Mucosa of descending colon (tissue), 3 donors: ENCODE data around the gene MACF1. TPM values are rescaled to one million over a fixed set of nuclear protein-coding genes. Genes with fewer than 3 reads are reported as not detected.

Source experiments
- ATAC-seq: fragments of 200-7000 bp; cut with Tn5 transposase; one replicate; pipeline ENCODE4 v1.9.1; 2020; ENCODE audit warnings: mild to moderate bottlenecking, moderate library complexity
- DNase-seq, 3 donors: peaks; one replicate each; pipeline ENCODE4 v3.0.0-alpha.2; 2020
- H3K36me3 ChIP-seq: fragments of 200-600 bp; one replicate; pipeline ENCODE4 v1.8.0; 2021; ENCODE audit warnings: low read depth, mild to moderate bottlenecking
- H3K4me1 ChIP-seq: fragments of 200-600 bp; one replicate; pipeline ENCODE4 v1.8.0; 2021; ENCODE audit warnings: low read depth, mild to moderate bottlenecking
- H3K4me3 ChIP-seq: fragments of 200-600 bp; one replicate; pipeline ENCODE4 v1.8.0; 2021; ENCODE audit warnings: mild to moderate bottlenecking
- H3K9me3 ChIP-seq: fragments of 200-600 bp; one replicate; pipeline ENCODE4 v1.8.0; 2021; ENCODE audit warnings: mild to moderate bottlenecking
- intact Hi-C, 2 donors: fragments of 100-400 bp; cut with DNase I in 1 of 2; cut with micrococcal nuclease in 1 of 2; formaldehyde crosslinking; loops; one replicate each; pipeline versions ENCODE4 v1.11.0 to v1.11.1; 2022; cut with DNase I, micrococcal nuclease
- total RNA-seq, 3 donors: library from RNA; stranded (reverse); fragmentation: NEBNext Ultra II Directional in 2 of 3; extraction: Animal tissue kit (Norgen Biotek cat#: 25700) in 2 of 3; gene quantifications; one replicate each; pipeline versions ENCODE4 v1.2.1 to v1.2.4, GENCODE V29; 2021 to 2023
- TF ChIP-seq, protein P1 (sequence below): fragments of 200-600 bp; IDR thresholded peaks from one replicate; pipeline ENCODE4 v1.8.0; 2022; ENCODE audit warnings: antibody characterized with exemption, mild to moderate bottlenecking
- donor health status: DM: no; HTN: no; CAD: no; lungs with moderate emphysema.
- donor health status: DM: no; HTN: no; CAD: no.
- donor health status: DM: no; HTN: yes; CAD: no.

MACF1 gene
- total RNA-seq, 3 donors from 2014 or later, result 146 to 362 (median 156) TPM

DNA sequence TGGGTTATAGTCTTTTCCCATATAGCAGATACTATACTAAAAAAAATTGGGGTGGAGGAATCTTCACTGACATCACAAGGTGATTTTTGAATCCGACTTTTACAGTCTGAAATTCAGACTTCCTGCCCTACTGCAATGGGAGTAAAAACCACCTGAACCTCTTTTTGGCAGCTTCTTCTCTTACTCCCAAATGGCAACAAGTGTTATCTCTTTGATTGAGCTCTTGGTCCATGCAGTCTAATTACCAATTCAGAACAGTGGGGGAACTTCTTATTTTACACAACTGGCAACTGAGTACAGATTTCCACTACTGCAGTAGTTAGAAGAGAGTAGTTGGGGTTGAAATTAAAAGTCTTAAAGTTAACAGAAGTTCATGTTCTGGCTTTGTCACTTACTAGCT lies 62.3 kb downstream of the MACF1 start:
- Histone ChIP-seq H3K4me3 (no peak overlapping the region), H3K36me3 (no peaks in the 10 kb centered on the region), H3K4me1 (peaks cover 7% of the 10 kb centered on the region), H3K9me3 (no peaks in the 10 kb centered on the region)
- intact Hi-C loops, result loop anchor here in 1 of 2 donors (10.0 kb wide), 1 partner anchor 162 kb away; no protein-coding TSS in a partner anchor
- TF ChIP-seq, protein P1, sequence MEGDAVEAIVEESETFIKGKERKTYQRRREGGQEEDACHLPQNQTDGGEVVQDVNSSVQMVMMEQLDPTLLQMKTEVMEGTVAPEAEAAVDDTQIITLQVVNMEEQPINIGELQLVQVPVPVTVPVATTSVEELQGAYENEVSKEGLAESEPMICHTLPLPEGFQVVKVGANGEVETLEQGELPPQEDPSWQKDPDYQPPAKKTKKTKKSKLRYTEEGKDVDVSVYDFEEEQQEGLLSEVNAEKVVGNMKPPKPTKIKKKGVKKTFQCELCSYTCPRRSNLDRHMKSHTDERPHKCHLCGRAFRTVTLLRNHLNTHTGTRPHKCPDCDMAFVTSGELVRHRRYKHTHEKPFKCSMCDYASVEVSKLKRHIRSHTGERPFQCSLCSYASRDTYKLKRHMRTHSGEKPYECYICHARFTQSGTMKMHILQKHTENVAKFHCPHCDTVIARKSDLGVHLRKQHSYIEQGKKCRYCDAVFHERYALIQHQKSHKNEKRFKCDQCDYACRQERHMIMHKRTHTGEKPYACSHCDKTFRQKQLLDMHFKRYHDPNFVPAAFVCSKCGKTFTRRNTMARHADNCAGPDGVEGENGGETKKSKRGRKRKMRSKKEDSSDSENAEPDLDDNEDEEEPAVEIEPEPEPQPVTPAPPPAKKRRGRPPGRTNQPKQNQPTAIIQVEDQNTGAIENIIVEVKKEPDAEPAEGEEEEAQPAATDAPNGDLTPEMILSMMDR, result no peak
- DNase-seq (no peak), ATAC-seq (no peak)

DNA sequence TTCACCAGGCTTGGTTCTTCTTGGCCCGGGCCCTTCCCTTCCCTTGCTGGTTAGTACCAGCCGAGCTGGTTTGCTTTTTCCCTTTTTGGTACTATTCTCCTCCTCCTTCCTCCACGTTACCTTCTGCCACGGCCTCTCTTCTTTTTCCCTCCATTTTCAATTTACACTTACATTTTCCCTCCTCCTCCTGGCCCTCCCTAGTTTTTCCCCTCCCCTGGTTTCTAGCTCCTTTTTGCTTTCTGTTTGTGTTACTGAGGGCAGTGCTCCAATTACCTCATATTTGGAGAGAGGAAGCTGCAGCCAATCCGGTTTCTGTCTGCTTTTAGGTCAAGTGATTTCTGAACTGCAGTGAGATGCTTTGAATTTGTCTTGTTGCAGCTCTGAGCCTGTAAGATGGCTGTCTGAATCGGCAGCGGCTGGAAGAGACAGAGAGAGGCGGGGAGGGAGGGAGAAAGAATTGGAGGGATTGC lies 63.7 kb downstream of the MACF1 start:
- Histone ChIP-seq H3K36me3 (no peaks in the 10 kb centered on the region), H3K4me1 (peaks cover 12% of the 10 kb centered on the region), H3K4me3 (no peak overlapping the region), H3K9me3 (no peaks in the 10 kb centered on the region)
- intact Hi-C loops, result loop anchor here in 1 of 2 donors (10.0 kb wide), 1 partner anchor 163 kb away; no protein-coding TSS in a partner anchor
- DNase-seq (peak in 1 of 3 donors; percentile 37), ATAC-seq (peak; percentile 46)
- TF ChIP-seq, protein P1, result no peak

DNA sequence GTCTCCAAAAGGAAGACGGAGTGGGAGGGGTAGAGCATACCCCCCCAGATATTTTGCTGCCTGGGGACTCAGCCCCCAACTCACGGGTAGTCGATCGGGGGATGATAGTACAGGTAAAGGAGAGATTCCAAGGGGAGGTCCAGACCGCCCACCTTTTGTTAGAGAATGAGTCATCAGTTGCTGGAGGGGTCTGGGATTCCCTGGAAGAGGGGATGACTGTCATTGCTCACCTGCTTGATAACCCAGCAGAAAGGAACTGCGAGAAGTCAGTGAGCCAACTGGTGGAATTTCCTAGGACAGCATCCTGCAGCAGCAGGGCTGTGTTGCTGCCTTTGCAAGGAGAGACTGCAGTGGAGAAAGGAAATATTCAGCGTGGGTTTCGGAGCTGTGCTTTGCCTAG lies 64.4 kb downstream of the MACF1 start:
- no peak for ATAC-seq
- no peak overlapping the region for H3K4me3 ChIP-seq
- H3K4me1 ChIP-seq, result peaks cover 12% of the 10 kb centered on the region
- H3K9me3 ChIP-seq, result no peaks in the 10 kb centered on the region
- TF ChIP-seq, protein P1, result no peak
- intact Hi-C loops, result loop anchor here in 1 of 2 donors (10.0 kb wide), 1 partner anchor 164 kb away; no protein-coding TSS in a partner anchor
- no peaks in the 10 kb centered on the region for H3K36me3 ChIP-seq
- DNase-seq, result no peak

DNA sequence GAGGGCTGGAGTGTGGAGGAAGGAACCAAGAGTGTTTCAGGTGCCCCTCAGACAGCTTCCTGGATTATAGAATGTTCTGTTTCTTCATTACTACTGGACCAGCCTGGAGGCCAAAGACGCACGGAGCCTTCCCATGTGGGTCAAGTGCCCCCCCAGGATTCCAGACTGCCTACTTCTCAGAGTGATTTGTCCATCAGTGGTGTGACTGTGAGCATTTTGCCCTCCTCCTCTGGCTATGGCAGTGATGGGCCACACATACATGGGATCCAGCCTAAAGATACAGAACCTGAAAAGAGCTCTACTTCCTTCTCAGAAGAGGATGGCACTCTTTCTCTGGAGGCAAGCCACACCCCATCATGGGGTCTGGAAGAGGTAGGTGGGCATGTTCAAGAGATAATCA lies 64.9 kb downstream of the MACF1 start:
- no peaks in the 10 kb centered on the region for H3K9me3 ChIP-seq
- H3K4me1 ChIP-seq, result peaks cover 12% of the 10 kb centered on the region
- H3K4me3 ChIP-seq, result no peak overlapping the region
- TF ChIP-seq, protein P1, result no peak
- H3K36me3 ChIP-seq, result no peaks in the 10 kb centered on the region
- intact Hi-C loops, result loop anchor here in 1 of 2 donors (10.0 kb wide), 1 partner anchor 165 kb away; no protein-coding TSS in a partner anchor
- ATAC-seq, result no peak
- no peak for DNase-seq

DNA sequence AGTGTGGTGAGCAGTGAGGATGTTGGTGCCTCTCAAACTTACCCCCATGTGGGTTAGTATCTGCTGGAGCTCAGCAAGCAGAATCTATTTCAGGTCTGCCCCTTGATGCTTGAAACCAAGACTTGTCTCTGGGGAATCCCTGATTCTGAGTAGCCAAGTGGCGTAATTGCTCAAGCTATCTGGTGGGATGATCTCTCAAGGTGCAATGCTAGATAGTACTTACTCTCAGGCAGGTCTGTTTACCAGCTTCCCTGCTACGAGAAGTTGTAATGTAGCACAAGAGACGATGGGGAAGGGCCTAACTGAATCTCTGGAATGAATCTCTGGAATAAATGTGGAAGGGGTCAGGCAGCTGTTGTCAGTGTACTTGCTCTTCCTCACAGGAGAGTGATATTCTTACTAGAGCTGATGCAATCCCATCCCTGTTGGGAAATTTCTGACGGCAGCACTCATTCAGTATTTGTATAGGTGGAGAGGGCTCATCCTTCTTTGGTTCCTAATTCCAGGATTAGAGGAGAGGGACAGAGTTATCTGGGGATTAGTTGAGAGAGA lies 65.4 kb downstream of the MACF1 start:
- peaks cover 12% of the 10 kb centered on the region for H3K4me1 ChIP-seq
- TF ChIP-seq, protein P1, result no peak
- DNase-seq (no peak), ATAC-seq (peak; percentile 56)
- intact Hi-C loops, result loop anchor here in 1 of 2 donors (10.0 kb wide), 1 partner anchor 165 kb away; no protein-coding TSS in a partner anchor
- no peak overlapping the region for H3K4me3 ChIP-seq
- no peaks in the 10 kb centered on the region for H3K9me3 ChIP-seq
- no peaks in the 10 kb centered on the region for H3K36me3 ChIP-seq
